ENCODE results near the gene PNN. TPM values are rescaled to one million over a fixed set of nuclear protein-coding genes. Genes with fewer than 3 reads are reported as not detected.

The PNN gene
- total RNA-seq = 11.1 and 16.0 TPM in 2 replicates

DNA sequence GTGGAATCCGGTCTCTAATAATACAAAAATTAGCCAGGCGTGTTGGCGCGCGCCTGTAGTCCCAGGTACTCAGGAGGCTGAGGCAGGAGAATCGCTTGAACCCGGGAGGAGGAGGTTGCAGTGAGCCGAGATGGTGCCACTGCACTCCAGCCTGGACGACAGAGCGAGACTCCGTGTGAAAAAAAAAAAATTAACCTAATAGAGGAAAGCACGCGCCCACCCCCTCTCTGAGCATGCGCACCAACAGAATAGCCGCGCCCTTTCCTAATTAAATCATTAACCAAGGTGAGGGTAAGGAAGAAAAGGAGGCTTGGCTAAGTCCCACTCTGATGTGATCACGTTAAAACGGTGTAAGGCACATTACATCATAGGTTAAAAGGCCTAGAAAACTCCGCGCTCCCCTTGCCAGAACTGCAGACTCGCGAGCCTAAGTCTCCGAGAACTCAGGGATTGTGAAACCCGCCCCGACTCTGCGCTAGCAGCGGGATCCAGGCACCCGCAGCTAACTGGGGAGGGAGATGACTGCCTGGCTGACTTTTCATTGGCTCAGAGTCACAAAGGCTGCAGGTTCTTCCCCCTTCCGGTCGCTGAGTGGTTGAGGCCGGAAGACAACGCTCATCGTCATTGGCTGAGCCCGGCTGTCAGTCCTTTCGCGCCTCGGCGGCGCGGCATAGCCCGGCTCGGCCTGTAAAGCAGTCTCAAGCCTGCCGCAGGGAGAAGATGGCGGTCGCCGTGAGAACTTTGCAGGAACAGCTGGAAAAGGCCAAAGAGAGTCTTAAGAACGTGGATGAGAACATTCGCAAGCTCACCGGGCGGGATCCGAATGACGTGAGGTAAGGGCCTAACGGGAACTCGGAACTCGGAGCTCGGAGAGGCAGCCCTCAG is at the start of gene PNN:
PNN (plus strand) TSS at position 695 of the 885 bp plus-strand sequence; CDS start at position 721, 26 bp downstream.

Other genes starting within 250 kb of the PNN start
- gene SEC23A, start 72.0 kb upstream of the PNN start, total RNA-seq = 395 and 428 TPM in 2 replicates
- gene GEMIN2, start 60.9 kb upstream of the PNN start, total RNA-seq = 15.6 and 20.5 TPM in 2 replicates
- gene TRAPPC6B, start 4.9 kb upstream of the PNN start, total RNA-seq = 24.2 and 26.3 TPM in 2 replicates
- gene MIA2, start 58.7 kb downstream of the PNN start, total RNA-seq = 11.9 and 14.5 TPM in 2 replicates